ENCODE measurements around the gene FBXO46.

DNA sequence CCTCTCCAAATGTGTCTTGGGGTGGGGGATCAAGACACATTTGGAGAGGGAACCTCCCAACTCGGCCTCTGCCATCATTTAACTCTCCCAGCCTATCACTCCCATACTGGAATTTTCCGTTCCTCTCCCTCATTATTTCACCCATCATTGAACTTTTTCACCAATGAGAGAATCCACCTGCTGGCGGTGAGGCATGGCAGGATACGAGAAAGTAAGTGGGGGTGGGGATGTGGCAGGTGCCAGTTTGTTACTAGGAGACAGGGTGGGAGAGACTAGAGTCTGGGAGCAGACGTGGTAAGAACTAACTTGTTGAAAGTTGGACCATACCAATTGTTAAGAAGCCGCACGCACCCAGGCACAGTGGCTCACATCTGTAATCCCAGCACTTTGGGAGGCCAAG lies 55.8 kb downstream of the FBXO46 start:
- TF ChIP-seq POLR2A (IDR thresholded peaks at IDR 0.05; ENCODE audit: low read depth, low read length), result no peak
- no peak for TF ChIP-seq EZH2 (IDR thresholded peaks at IDR 0.05; ENCODE audit: borderline replicate concordance, low read depth, low read length, severe bottlenecking)
- TF ChIP-seq, protein P1, sequence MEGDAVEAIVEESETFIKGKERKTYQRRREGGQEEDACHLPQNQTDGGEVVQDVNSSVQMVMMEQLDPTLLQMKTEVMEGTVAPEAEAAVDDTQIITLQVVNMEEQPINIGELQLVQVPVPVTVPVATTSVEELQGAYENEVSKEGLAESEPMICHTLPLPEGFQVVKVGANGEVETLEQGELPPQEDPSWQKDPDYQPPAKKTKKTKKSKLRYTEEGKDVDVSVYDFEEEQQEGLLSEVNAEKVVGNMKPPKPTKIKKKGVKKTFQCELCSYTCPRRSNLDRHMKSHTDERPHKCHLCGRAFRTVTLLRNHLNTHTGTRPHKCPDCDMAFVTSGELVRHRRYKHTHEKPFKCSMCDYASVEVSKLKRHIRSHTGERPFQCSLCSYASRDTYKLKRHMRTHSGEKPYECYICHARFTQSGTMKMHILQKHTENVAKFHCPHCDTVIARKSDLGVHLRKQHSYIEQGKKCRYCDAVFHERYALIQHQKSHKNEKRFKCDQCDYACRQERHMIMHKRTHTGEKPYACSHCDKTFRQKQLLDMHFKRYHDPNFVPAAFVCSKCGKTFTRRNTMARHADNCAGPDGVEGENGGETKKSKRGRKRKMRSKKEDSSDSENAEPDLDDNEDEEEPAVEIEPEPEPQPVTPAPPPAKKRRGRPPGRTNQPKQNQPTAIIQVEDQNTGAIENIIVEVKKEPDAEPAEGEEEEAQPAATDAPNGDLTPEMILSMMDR (IDR thresholded peaks at IDR 0.05; ENCODE audit: extremely low read depth in 1 of 2, insufficient read depth in 1 of 2, low read depth in 1 of 2, low read length in 2 of 2), result no peak
- TF ChIP-seq, protein P2, sequence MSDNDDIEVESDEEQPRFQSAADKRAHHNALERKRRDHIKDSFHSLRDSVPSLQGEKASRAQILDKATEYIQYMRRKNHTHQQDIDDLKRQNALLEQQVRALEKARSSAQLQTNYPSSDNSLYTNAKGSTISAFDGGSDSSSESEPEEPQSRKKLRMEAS (IDR thresholded peaks at IDR 0.05; ENCODE audit: insufficient read depth, insufficient read length), result no peak

Data from endothelial cell of umbilical vein (primary cell).